SKM-1 (cell line): Measurements from ENCODE around the gene CCN5.
"Not testable (repeated sequence)": the region's sequence is repeated elsewhere in the genome, so short reads cannot be mapped to it uniquely, and the experiment has no call there.

ENCODE experiments used
- DNase-seq: peaks from one replicate; lab custom pipeline; 2025; ENCODE audit not compliant: unreplicated experiment; lab: John Stamatoyannopoulos, UW

Gene CCN5

GRCh38 chr20:44694159-44694558, 21.0 kb upstream of the CCN5 start:
- DNase-seq: no peak

- DNase-seq: no peak
Observed at GRCh38 chr20:44695295-44695673, 19.9 kb upstream of the CCN5 start.

GRCh38 chr20:44695674-44696300, 19.4 kb upstream of the CCN5 start:
- DNase-seq: no peak

- DNase-seq: no peak
Observed at GRCh38 chr20:44696315-44696714, 18.9 kb upstream of the CCN5 start.

- not testable (repeated sequence) for DNase-seq
Observed at GRCh38 chr20:44697041-44697440, 18.1 kb upstream of the CCN5 start.

GRCh38 chr20:44698351-44698750, 16.8 kb upstream of the CCN5 start:
- no peak for DNase-seq

GRCh38 chr20:44700306-44700705, 14.9 kb upstream of the CCN5 start:
- no peak for DNase-seq

GRCh38 chr20:44701118-44701857, 13.9 kb upstream of the CCN5 start:
- DNase-seq: no peak

- no peak for DNase-seq
Observed at GRCh38 chr20:44701858-44702256, 13.3 kb upstream of the CCN5 start.

GRCh38 chr20:44702776-44703175, 12.4 kb upstream of the CCN5 start:
- no peak for DNase-seq

GRCh38 chr20:44703183-44703925, 11.8 kb upstream of the CCN5 start:
- no peak for DNase-seq

GRCh38 chr20:44703956-44704488, 11.1 kb upstream of the CCN5 start:
- no peak for DNase-seq

GRCh38 chr20:44704551-44704971, 10.6 kb upstream of the CCN5 start:
- no peak for DNase-seq

- DNase-seq: no peak
Observed at GRCh38 chr20:44705364-44706094, 9.6 kb upstream of the CCN5 start.

- DNase-seq: no peak
Observed at GRCh38 chr20:44706301-44707017, 8.7 kb upstream of the CCN5 start.

- DNase-seq: no peak
Observed at GRCh38 chr20:44707018-44707579, 8.1 kb upstream of the CCN5 start.

- DNase-seq: no peak
Observed at GRCh38 chr20:44709380-44709779, 5.8 kb upstream of the CCN5 start.

GRCh38 chr20:44709797-44710196, 5.4 kb upstream of the CCN5 start:
- no peak for DNase-seq

- DNase-seq: no peak
Observed at GRCh38 chr20:44711237-44711636, 3.9 kb upstream of the CCN5 start.

- no peak for DNase-seq
Observed at GRCh38 chr20:44714102-44714700, 968 bp upstream of the CCN5 start.
